ENCODE results near the gene ANXA1.

DNA sequence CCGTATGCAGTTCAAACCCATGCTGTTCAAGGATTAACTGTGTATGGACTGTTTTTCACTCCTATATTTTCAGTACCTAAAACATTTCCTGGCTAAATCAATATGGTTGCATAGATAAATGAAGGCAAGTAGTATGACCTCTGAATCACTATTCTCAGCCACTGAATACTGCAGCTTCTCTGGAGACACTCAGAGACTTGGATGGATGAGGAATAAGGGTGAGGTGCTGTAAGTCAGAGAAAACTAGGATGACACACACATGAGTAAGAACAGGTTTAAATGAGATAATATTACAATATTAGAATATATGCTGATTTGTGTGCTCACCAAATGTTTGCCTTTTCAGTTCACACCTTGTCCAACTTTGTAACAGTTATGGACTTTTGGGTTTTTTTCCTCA, 26.0 kb upstream of the ANXA1 start:
- TF ChIP-seq CTCF (conservative IDR thresholded peaks at IDR 0.05; ENCODE audit: low read depth in 2 of 2) (no peak), JUNB (IDR thresholded peaks at IDR 0.05; ENCODE audit: unreplicated experiment) (no peak), CREB1 (CRISPR knock-in tag; IDR thresholded peaks at IDR 0.05; ENCODE audit: low read depth) (no peak), POLR2AphosphoS5 (IDR thresholded peaks at IDR 0.05; ENCODE audit: low read depth) (no peak), STAT1 (IDR thresholded peaks at IDR 0.05; ENCODE audit: unreplicated experiment) (no peak), EZH2phosphoT487 (IDR thresholded peaks at IDR 0.05; ENCODE audit: unreplicated experiment) (no peak), EZH2 (IDR thresholded peaks at IDR 0.05; ENCODE audit: low read depth, unreplicated experiment) (no peak), NANOG (IDR thresholded peaks at IDR 0.05; ENCODE audit: borderline replicate concordance) (no peak)
- TF ChIP-seq, protein P1, sequence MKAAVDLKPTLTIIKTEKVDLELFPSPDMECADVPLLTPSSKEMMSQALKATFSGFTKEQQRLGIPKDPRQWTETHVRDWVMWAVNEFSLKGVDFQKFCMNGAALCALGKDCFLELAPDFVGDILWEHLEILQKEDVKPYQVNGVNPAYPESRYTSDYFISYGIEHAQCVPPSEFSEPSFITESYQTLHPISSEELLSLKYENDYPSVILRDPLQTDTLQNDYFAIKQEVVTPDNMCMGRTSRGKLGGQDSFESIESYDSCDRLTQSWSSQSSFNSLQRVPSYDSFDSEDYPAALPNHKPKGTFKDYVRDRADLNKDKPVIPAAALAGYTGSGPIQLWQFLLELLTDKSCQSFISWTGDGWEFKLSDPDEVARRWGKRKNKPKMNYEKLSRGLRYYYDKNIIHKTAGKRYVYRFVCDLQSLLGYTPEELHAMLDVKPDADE (IDR thresholded peaks at IDR 0.05) = no peak
